H9 (cell line): Measurements from ENCODE around the gene KCMF1. TPM values are rescaled to one million over a fixed set of nuclear protein-coding genes. Genes with fewer than 3 reads are reported as not detected.

Experiments used
- DNase-seq: peaks from one replicate; pipeline ENCODE4 v3.0.0-alpha.2; 2017
- H2AFZ ChIP-seq: one replicate; pipeline ENCODE4 v1.6.1; 2013; ENCODE audit warnings: mild to moderate bottlenecking, low read length, control low read depth, moderate library complexity
- H2AK5ac ChIP-seq: 2 replicates; pipeline ENCODE4 v1.6.1; 2013; ENCODE audit warnings: low read length, control low read depth, mixed read lengths; ENCODE audit not compliant: insufficient read length
- H2BK120ac ChIP-seq: one replicate; pipeline ENCODE4 v1.6.1; 2013; ENCODE audit warnings: low read depth, mild to moderate bottlenecking, low read length, control low read depth, inconsistent platforms; ENCODE audit not compliant: poor library complexity, severe bottlenecking
- H2BK12ac ChIP-seq: 2 replicates; pipeline ENCODE4 v1.6.1; 2013; ENCODE audit warnings: low read length, control low read depth, mixed read lengths, low read depth; ENCODE audit not compliant: insufficient read length
- H2BK15ac ChIP-seq: 2 replicates; pipeline ENCODE4 v1.6.1; 2013; ENCODE audit warnings: low read depth, low read length, control low read depth
- H2BK20ac ChIP-seq: one replicate; pipeline ENCODE4 v1.6.1; 2013; ENCODE audit warnings: low read depth, mild to moderate bottlenecking, low read length, control low read depth, inconsistent platforms; ENCODE audit not compliant: poor library complexity, severe bottlenecking
- H2BK5ac ChIP-seq: 2 replicates; pipeline ENCODE4 v1.6.1; 2013; ENCODE audit warnings: low read length, control low read depth, mixed read lengths; ENCODE audit not compliant: insufficient read length
- H3K14ac ChIP-seq: 2 replicates; pipeline ENCODE4 v1.6.1; 2013; ENCODE audit warnings: low read length, control low read depth; ENCODE audit not compliant: insufficient read depth
- H3K18ac ChIP-seq: 2 replicates; pipeline ENCODE4 v1.6.1; 2013; ENCODE audit warnings: low read depth, mild to moderate bottlenecking, mixed read lengths, low read length, control low read depth; ENCODE audit not compliant: insufficient read length
- H3K23ac ChIP-seq: 2 replicates; pipeline ENCODE4 v1.6.1; 2013; ENCODE audit warnings: low read length, control low read depth, mixed read lengths, low read depth; ENCODE audit not compliant: insufficient read length
- H3K23me2 ChIP-seq: 2 replicates; pipeline ENCODE4 v1.6.1; 2013; ENCODE audit warnings: low read depth, mild to moderate bottlenecking, mixed read lengths, low read length, control low read depth; ENCODE audit not compliant: insufficient read length, poor library complexity, severe bottlenecking
- H3K27ac ChIP-seq: 2 replicates; pipeline ENCODE4 v1.5.1; 2013; ENCODE audit warnings: low read length, control low read depth, mixed read lengths, low read depth; ENCODE audit not compliant: insufficient read length
- H3K27me3 ChIP-seq: 2 replicates; pipeline ENCODE4 v1.6.1; 2013; ENCODE audit warnings: low read length, control low read depth, inconsistent platforms; ENCODE audit not compliant: insufficient read depth
- H3K4ac ChIP-seq: 2 replicates; pipeline ENCODE4 v1.6.1; 2013; ENCODE audit warnings: low read depth, mild to moderate bottlenecking, control low read depth, inconsistent platforms, low read length, moderate library complexity
- H3K4me1 ChIP-seq: 2 replicates; pipeline ENCODE4 v1.6.1; 2013; ENCODE audit warnings: low read length, control low read depth, inconsistent platforms; ENCODE audit not compliant: insufficient read depth
- H3K4me2 ChIP-seq: 2 replicates; pipeline ENCODE4 v1.6.1; 2013; ENCODE audit warnings: low read length, control low read depth, mixed read lengths; ENCODE audit not compliant: insufficient read length, insufficient read depth
- H3K56ac ChIP-seq: 2 replicates; pipeline ENCODE4 v1.6.1; 2013; ENCODE audit warnings: low read depth, mild to moderate bottlenecking, mixed read lengths, low read length, control low read depth; ENCODE audit not compliant: insufficient read length
- H3K79me1 ChIP-seq: 2 replicates; pipeline ENCODE4 v1.6.1; 2013; ENCODE audit warnings: low read depth, mild to moderate bottlenecking, moderate library complexity, low read length, control low read depth, inconsistent platforms; ENCODE audit not compliant: insufficient read depth, poor library complexity, severe bottlenecking
- H3K79me2 ChIP-seq: 2 replicates; pipeline ENCODE4 v1.6.1; 2013; ENCODE audit warnings: low read length, control low read depth, inconsistent platforms; ENCODE audit not compliant: insufficient read depth
- H3K9ac ChIP-seq: 2 replicates; pipeline ENCODE4 v1.6.1; 2013; ENCODE audit warnings: low read length, control low read depth, mixed read lengths; ENCODE audit not compliant: insufficient read length; ENCODE audit errors: extremely low read depth
- H3K9me3 ChIP-seq: one replicate; pipeline ENCODE4 v1.6.1; 2013; ENCODE audit warnings: low read depth, low read length, inconsistent platforms; ENCODE audit not compliant: control insufficient read depth
- H3T11ph ChIP-seq: one replicate; pipeline ENCODE4 v1.6.1; 2013; ENCODE audit warnings: mild to moderate bottlenecking, low read length, control low read depth, inconsistent platforms
- H4K20me1 ChIP-seq: one replicate; pipeline ENCODE4 v1.6.1; 2013; ENCODE audit not compliant: control insufficient read depth, insufficient read length, insufficient read depth
- H4K5ac ChIP-seq: 2 replicates; pipeline ENCODE4 v1.6.1; 2013; ENCODE audit warnings: low read depth, mild to moderate bottlenecking, mixed read lengths, low read length, control low read depth; ENCODE audit not compliant: insufficient read length
- H4K8ac ChIP-seq: replicated peaks from 2 replicates; pipeline ENCODE4 v1.6.1; 2013; ENCODE audit warnings: low read length, control low read depth, mixed read lengths, low read depth; ENCODE audit not compliant: insufficient read length
- H4K91ac ChIP-seq: 2 replicates; pipeline ENCODE4 v1.6.1; 2013; ENCODE audit warnings: low read depth, mild to moderate bottlenecking, moderate library complexity, mixed read lengths, low read length, control low read depth; ENCODE audit not compliant: insufficient read length
- H3K27ac Mint-ChIP-seq, 3 experiments: 2 replicates in 2 of 3; 3 replicates in 1 of 3; pipeline ENCODE4 v1.8.0; 2020 to 2021; ENCODE audit warnings: mixed read lengths in 3 of 3, mild to moderate bottlenecking in 1 of 3, moderate library complexity in 1 of 3
- H3K27me3 Mint-ChIP-seq: 2 replicates; pipeline ENCODE4 v1.8.0; 2021; ENCODE audit warnings: low read depth, mild to moderate bottlenecking, moderate library complexity, mixed read lengths
- H3K36me3 Mint-ChIP-seq, 3 experiments: 2 replicates in 2 of 3; 3 replicates in 1 of 3; pipeline ENCODE4 v1.8.0; 2020 to 2021; ENCODE audit warnings: low read depth in 3 of 3, mixed read lengths in 3 of 3; ENCODE audit not compliant: insufficient read depth in 1 of 3
- H3K4me1 Mint-ChIP-seq, 2 experiments: 2 replicates each; pipeline ENCODE4 v1.8.0; 2020; ENCODE audit warnings: mixed read lengths in 2 of 2
- H3K4me3 Mint-ChIP-seq, 2 experiments: 2 replicates in 1 of 2; 3 replicates in 1 of 2; pipeline ENCODE4 v1.8.0; 2020 to 2021; ENCODE audit warnings: mild to moderate bottlenecking in 2 of 2, mixed read lengths in 2 of 2, moderate library complexity in 1 of 2
- H3K9me3 Mint-ChIP-seq, 2 experiments: 2 replicates in 1 of 2; 3 replicates in 1 of 2; pipeline ENCODE4 v1.8.0; 2020; ENCODE audit warnings: mild to moderate bottlenecking in 2 of 2, mixed read lengths in 2 of 2, moderate library complexity in 1 of 2
- WGBS: extraction: QIAGEN DNeasy Blood & Tissue Kit; methylation state at CpG from one replicate; pipeline ENCODE4 v1.1.7; 2013; ENCODE audit warnings: missing lambda C conversion rate, low lambda C conversion rate, mixed read lengths; ENCODE audit not compliant: insufficient read length; ENCODE audit errors: extremely low coverage; 5-methylcytosine and 5-hydroxymethylcytosine counted together
- total RNA-seq: library from RNA; stranded (reverse); gene quantifications from 2 replicates; pipeline ENCODE4 v1.2.1, GENCODE V29; 2021
- TF ChIP-seq, protein P1 (sequence below): fragments of 200-600 bp; sonication (generic); conservative IDR thresholded peaks from 3 replicates; pipeline ENCODE4 v1.8.0; 2021; ENCODE audit warnings: antibody characterized with exemption, mild to moderate bottlenecking

KCMF1 gene
- total RNA-seq, 1 experiment from 2014 or later, result 113 TPM

DNA sequence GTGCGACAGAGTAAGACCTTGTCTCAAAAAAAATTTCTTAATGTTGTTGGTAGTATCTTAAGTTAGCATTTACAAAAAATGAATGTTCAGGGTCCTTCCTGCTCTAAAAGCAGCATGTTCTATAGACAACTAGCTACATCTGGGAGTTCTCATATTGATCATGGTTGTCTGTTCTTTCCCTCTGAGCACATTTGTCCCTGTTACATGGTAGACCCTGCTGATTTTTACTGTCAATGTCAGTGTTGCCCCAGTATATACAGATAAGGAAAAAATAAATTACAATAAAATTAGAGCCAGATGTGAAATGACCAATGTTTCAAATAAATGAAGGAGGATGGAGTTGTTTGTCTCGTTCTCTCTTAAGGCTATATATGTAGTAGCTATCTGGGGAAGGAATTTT, 63.2 kb downstream of the KCMF1 start:
- H3K23me2 ChIP-seq, result no peaks in the 10 kb centered on the region
- H2BK15ac ChIP-seq, result no peak overlapping the region
- no peak overlapping the region for H4K8ac ChIP-seq
- H3K27me3 ChIP-seq, result no peaks in the 10 kb centered on the region
- H3K23ac ChIP-seq, result no peak overlapping the region
- peaks cover 11% of the 10 kb centered on the region for H3K79me1 ChIP-seq
- no peak overlapping the region for H3K4me3 Mint-ChIP-seq
- no peaks in the 10 kb centered on the region for H3K9me3 ChIP-seq
- no peak overlapping the region for H2AK5ac ChIP-seq
- WGBS, result no CpG with 5 or more reads among the region's 2 CpGs
- TF ChIP-seq, protein P1, sequence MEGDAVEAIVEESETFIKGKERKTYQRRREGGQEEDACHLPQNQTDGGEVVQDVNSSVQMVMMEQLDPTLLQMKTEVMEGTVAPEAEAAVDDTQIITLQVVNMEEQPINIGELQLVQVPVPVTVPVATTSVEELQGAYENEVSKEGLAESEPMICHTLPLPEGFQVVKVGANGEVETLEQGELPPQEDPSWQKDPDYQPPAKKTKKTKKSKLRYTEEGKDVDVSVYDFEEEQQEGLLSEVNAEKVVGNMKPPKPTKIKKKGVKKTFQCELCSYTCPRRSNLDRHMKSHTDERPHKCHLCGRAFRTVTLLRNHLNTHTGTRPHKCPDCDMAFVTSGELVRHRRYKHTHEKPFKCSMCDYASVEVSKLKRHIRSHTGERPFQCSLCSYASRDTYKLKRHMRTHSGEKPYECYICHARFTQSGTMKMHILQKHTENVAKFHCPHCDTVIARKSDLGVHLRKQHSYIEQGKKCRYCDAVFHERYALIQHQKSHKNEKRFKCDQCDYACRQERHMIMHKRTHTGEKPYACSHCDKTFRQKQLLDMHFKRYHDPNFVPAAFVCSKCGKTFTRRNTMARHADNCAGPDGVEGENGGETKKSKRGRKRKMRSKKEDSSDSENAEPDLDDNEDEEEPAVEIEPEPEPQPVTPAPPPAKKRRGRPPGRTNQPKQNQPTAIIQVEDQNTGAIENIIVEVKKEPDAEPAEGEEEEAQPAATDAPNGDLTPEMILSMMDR, result no peak
- no peak overlapping the region for H2BK20ac ChIP-seq
- H2BK12ac ChIP-seq, result no peak overlapping the region
- H3T11ph ChIP-seq, result no peak overlapping the region
- H3K4me1 ChIP-seq, result no peaks in the 10 kb centered on the region
- no peak overlapping the region for H3K18ac ChIP-seq
- no peak overlapping the region for H2BK5ac ChIP-seq
- no peak overlapping the region for H4K5ac ChIP-seq
- H2BK120ac ChIP-seq, result no peak overlapping the region
- peaks cover 24 to 57% (median 52%) of the 10 kb centered on the region in 3 experiments; a peak in 6 of 7 replicates for H3K36me3 Mint-ChIP-seq
- H3K4ac ChIP-seq, result no peak overlapping the region
- H3K9ac ChIP-seq, result no peak overlapping the region
- peaks cover 18 to 29% of the 10 kb centered on the region in 2 experiments for H3K4me1 Mint-ChIP-seq
- no peak overlapping the region for H3K4me2 ChIP-seq
- no peak overlapping the region for H2AFZ ChIP-seq
- no peak for DNase-seq
- no peaks in the 10 kb centered on the region for H4K20me1 ChIP-seq
- H3K27me3 Mint-ChIP-seq, result no peaks in the 10 kb centered on the region
- no peak overlapping the region for H3K14ac ChIP-seq
- no peak overlapping the region for H3K27ac ChIP-seq
- H3K79me2 ChIP-seq, result no peaks in the 10 kb centered on the region; the same call in 1 of the 2 replicates
- H3K9me3 Mint-ChIP-seq, result no peaks in the 10 kb centered on the region
- H3K27ac Mint-ChIP-seq, result peak overlapping the region in 1 of 3 experiments; percentile 44; a peak in 1 of 7 replicates
- no peak overlapping the region for H3K56ac ChIP-seq
- H4K91ac ChIP-seq, result no peak overlapping the region
